LNCaP clone FGC (cell line): ENCODE data around the gene ARHGAP10.
A peak's percentile ranks its signal among the peaks of the same experiment; 100 is the strongest.

Experiments used
- DNase-seq: peaks from one replicate; pipeline ENCODE4 v3.0.0-alpha.2; 2011; ENCODE audit warnings: low read depth
- H3K4me3 ChIP-seq: 2 replicates; pipeline ENCODE4 v1.5.1; 2011; ENCODE audit warnings: mild to moderate bottlenecking, low read depth, low read length, control low read depth
- TF ChIP-seq, protein P1 (sequence below): IDR thresholded peaks from 2 replicates; pipeline ENCODE4 v1.5.1; 2012; ENCODE audit warnings: mild to moderate bottlenecking; ENCODE audit not compliant: control insufficient read depth, insufficient read depth; ENCODE audit errors: extremely low read depth

ARHGAP10 gene

GRCh38 chr4:148052448-148052847, 320.6 kb downstream of the ARHGAP10 start:
- DNase-seq, result no peak
- H3K4me3 ChIP-seq, result no peak overlapping the region
- TF ChIP-seq, protein P1, sequence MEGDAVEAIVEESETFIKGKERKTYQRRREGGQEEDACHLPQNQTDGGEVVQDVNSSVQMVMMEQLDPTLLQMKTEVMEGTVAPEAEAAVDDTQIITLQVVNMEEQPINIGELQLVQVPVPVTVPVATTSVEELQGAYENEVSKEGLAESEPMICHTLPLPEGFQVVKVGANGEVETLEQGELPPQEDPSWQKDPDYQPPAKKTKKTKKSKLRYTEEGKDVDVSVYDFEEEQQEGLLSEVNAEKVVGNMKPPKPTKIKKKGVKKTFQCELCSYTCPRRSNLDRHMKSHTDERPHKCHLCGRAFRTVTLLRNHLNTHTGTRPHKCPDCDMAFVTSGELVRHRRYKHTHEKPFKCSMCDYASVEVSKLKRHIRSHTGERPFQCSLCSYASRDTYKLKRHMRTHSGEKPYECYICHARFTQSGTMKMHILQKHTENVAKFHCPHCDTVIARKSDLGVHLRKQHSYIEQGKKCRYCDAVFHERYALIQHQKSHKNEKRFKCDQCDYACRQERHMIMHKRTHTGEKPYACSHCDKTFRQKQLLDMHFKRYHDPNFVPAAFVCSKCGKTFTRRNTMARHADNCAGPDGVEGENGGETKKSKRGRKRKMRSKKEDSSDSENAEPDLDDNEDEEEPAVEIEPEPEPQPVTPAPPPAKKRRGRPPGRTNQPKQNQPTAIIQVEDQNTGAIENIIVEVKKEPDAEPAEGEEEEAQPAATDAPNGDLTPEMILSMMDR, result no peak

DNA sequence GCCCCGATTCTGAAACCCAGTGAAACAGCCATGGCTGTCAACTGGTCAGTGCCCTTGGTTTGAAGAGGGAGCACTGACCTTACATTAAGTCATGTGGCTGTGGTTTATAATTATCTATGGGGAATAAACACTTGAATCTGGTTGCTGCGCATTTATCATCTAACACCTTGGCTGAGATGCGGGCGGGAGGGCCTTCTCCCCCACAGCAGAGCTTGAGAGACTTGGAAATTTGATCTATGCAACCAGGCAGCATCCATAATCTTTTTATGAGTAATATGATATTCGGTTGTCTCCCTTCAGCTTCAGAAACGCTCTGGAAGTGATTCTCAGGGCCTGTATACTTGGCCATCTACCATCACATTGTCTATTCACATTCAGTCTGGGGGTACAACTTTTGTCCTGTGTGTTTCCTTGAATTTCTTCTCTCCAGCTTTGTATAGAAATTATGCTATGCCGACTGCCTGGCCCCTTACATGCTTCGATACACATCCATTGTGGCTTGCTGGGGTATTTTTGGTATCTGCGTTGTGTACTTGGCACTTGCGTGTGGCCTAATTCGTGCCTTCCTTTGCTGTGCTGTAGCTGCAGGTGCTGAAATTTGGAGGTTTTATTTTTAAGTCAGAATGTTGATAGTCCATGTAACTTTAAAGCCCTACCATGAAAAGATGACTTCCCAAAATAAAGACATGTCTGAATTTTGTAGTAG, 321.6 kb downstream of the ARHGAP10 start:
- H3K4me3 ChIP-seq, result no peak overlapping the region
- no peak for DNase-seq
- TF ChIP-seq, protein P1, result no peak

GRCh38 chr4:148054275-148054674, 322.4 kb downstream of the ARHGAP10 start:
- TF ChIP-seq, protein P1, result peak; percentile 23; the same call in 1 of the 2 replicates
- DNase-seq, result no peak

DNA sequence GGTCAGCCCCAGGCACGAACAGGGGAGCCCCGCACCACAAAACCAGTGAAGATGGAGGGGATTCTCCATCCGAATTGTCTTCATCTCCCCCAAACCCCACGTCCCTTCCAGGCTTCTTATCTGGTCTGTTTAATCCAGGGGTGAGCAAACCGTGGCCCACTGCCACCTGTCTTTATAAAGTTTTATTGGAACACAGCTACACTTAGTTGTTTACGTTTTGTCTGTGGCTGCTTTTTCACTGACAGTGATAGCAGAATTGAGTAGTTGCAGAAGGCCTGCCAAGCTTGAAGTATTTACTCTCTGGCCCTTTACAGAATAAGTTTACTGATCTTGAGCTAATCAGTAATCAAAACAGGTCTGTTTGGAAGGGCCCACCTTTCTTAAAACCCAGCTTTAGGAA, 324.0 kb downstream of the ARHGAP10 start:
- DNase-seq, result peak; percentile 92
- TF ChIP-seq, protein P1, result no peak

More at GRCh38 chr4:148054275-148054674, 322.4 kb downstream of the ARHGAP10 start:
- no peak overlapping the region for H3K4me3 ChIP-seq

GRCh38 chr4:148056879-148057278, 325.0 kb downstream of the ARHGAP10 start:
- peak; percentile 22 for DNase-seq
- TF ChIP-seq, protein P1, result 0 out of 2 replicates have a peak, but pooled peaks have one; percentile 21
- no peak overlapping the region for H3K4me3 ChIP-seq

More for the DNA sequence above, 324.0 kb downstream of the ARHGAP10 start:
- H3K4me3 ChIP-seq, result no peak overlapping the region

GRCh38 chr4:148057516-148057915, 325.6 kb downstream of the ARHGAP10 start:
- TF ChIP-seq, protein P1, result no peak
- no peak for DNase-seq
- no peak overlapping the region for H3K4me3 ChIP-seq
